Hepatocyte (in vitro differentiated cells): ENCODE data around the gene CCDC27.

ENCODE experiments used
- EZH2 ChIP-seq: fragments of 200-600 bp; sonication (generic); IDR thresholded peaks from 2 replicates; pipeline ENCODE4 v1.6.1; 2016; ENCODE audit warnings: antibody characterized with exemption, mild to moderate bottlenecking, borderline replicate concordance
- TF ChIP-seq, protein P1 (sequence below): fragments of 200-600 bp; sonication (generic); IDR thresholded peaks from 2 replicates; pipeline ENCODE4 v1.5.1; 2016; ENCODE audit warnings: antibody characterized with exemption, mild to moderate bottlenecking; ENCODE audit not compliant: poor library complexity

DNA sequence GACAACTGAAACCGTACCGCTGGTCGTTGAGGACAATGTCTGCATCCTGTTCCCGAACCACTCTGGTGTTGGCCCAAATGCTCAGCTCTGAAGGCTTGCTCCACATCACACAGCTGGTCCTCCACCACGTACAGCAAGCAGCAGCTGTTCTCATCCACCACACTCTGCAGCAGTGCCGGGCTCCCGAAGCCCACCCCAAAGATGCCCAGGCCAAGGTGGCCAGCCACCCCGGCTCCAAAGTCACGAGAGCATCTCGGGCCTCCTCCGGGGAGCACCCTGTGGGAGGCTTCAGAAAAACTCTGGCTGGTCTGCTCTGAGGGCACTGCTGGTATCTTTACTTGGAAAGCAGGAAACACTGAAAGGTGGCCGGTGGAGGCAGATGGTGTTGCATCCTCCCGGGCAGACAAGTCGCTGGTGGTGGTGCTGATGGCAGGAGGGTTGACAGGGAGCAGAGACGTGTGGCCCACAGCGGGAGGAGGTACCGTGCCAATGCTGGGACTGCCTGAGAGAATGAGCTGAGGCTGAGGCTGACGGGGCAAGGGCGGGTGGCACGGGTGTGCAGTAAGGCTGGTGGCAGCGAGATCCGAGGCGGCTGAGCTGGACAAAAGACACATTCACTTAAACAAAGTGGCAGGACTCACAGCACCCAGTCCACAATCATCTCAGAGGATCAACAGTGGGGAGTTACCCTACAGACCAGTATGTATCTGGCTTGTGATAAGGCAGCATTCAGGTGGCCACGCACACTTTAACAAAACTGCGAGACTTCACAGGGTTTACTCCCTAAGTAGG lies 6.5 kb upstream of the CCDC27 start:
- TF ChIP-seq, protein P1, sequence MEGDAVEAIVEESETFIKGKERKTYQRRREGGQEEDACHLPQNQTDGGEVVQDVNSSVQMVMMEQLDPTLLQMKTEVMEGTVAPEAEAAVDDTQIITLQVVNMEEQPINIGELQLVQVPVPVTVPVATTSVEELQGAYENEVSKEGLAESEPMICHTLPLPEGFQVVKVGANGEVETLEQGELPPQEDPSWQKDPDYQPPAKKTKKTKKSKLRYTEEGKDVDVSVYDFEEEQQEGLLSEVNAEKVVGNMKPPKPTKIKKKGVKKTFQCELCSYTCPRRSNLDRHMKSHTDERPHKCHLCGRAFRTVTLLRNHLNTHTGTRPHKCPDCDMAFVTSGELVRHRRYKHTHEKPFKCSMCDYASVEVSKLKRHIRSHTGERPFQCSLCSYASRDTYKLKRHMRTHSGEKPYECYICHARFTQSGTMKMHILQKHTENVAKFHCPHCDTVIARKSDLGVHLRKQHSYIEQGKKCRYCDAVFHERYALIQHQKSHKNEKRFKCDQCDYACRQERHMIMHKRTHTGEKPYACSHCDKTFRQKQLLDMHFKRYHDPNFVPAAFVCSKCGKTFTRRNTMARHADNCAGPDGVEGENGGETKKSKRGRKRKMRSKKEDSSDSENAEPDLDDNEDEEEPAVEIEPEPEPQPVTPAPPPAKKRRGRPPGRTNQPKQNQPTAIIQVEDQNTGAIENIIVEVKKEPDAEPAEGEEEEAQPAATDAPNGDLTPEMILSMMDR = no peak
- no peak for TF ChIP-seq EZH2
